Esophagus squamous epithelium (tissue), 4 donors: Measurements from ENCODE around the gene ADIRF.

Experiments
- POLR2A ChIP-seq, 4 donors: fragments of 450-650 bp; IDR thresholded peaks; one replicate each; pipeline ENCODE4 v1.6.1; 2017; ENCODE audit warnings: antibody characterized with exemption in 4 of 4, mild to moderate bottlenecking in 4 of 4, moderate library complexity in 3 of 4
- TF ChIP-seq, protein P1 (sequence below), 6 experiments: fragments of 450-650 bp in 4 of 6; fragments of 200-600 bp in 2 of 6; sonication (generic) in 2 of 6; IDR thresholded peaks; one replicate each; pipeline ENCODE4 v1.5.1; 2016 to 2019; ENCODE audit warnings: antibody characterized with exemption in 6 of 6, mild to moderate bottlenecking in 4 of 6, moderate library complexity in 4 of 6

DNA sequence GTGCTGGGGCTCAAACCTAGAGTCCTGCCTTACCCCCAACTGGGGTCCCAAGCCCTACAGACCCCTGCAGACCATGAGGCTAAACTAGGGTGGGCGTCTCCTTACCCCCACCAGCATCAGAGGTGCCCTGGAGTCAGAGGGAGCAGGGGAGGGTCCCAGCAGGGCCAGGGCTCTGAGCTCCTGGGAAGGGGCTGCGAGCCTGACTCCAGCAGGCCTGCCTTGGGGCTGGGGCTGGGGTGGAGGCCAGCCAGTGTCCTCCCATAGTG is 8.6 kb upstream of the ADIRF start:
- TF ChIP-seq, protein P1, sequence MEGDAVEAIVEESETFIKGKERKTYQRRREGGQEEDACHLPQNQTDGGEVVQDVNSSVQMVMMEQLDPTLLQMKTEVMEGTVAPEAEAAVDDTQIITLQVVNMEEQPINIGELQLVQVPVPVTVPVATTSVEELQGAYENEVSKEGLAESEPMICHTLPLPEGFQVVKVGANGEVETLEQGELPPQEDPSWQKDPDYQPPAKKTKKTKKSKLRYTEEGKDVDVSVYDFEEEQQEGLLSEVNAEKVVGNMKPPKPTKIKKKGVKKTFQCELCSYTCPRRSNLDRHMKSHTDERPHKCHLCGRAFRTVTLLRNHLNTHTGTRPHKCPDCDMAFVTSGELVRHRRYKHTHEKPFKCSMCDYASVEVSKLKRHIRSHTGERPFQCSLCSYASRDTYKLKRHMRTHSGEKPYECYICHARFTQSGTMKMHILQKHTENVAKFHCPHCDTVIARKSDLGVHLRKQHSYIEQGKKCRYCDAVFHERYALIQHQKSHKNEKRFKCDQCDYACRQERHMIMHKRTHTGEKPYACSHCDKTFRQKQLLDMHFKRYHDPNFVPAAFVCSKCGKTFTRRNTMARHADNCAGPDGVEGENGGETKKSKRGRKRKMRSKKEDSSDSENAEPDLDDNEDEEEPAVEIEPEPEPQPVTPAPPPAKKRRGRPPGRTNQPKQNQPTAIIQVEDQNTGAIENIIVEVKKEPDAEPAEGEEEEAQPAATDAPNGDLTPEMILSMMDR (IDR thresholded peaks at IDR 0.05): no peak
- TF ChIP-seq POLR2A (IDR thresholded peaks at IDR 0.05): no peak
